HG02610 (cell line): ENCODE measurements around the gene OTUD1.

ENCODE experiments used
- ATAC-seq: cut with Tn5 transposase; IDR thresholded peaks from one replicate; pipeline ENCODE4 v1.9.1; 2021; ENCODE audit warnings: mild to moderate bottlenecking, moderate library complexity; ENCODE audit not compliant: unreplicated experiment

Gene OTUD1

GRCh38 chr10:23419655-23420329 is 19.1 kb upstream of the OTUD1 start:
- no peak for ATAC-seq

- no peak for ATAC-seq
These were observed 17.5 kb upstream of the OTUD1 start for GRCh38 chr10:23421397-23421796.

DNA sequence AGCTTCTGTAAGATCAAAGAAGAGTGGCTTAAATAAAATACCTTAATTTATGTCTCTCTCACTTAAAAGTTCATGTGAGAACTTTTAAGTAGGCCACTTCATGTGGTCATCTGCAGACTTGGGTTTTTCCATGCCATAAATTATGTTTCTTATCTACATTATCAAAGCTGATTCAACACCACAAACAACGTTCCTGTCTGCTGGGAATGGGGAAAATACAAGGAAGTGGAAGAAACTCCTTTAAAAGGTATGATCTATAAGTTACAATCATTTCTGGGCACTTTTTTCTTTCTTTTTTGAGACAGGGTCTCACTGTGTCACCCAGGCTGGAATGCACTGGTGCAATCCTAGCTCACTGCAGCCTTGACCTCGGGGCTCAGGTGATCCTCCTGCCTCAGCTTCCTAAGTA is 16.9 kb upstream of the OTUD1 start:
- ATAC-seq = no peak

GRCh38 chr10:23432166-23432565 is 6.7 kb upstream of the OTUD1 start:
- no peak for ATAC-seq

DNA sequence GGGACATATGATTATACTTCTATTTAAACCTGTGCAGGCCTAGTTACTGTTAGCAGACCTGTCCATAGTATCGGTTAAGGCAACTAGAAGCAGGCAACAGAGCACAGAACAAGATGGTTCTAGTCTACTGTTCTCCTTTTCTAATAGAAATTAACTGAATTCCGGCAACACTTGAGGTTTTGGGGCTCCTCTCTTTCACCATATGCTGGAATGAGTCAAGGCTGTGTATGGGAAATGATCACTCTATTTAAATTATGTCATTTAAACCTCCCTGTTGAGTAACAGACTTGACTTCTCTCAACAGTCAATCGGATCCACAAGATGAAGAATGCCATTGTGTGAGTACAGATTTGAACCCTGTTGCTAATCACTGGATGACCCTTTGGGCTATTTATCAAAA is 6.2 kb upstream of the OTUD1 start:
- no peak for ATAC-seq

- ATAC-seq = no peak
These were observed 5.2 kb upstream of the OTUD1 start for GRCh38 chr10:23433701-23434100.

GRCh38 chr10:23435378-23435777 is 3.5 kb upstream of the OTUD1 start:
- ATAC-seq = no peak

- ATAC-seq = no peak
These were observed 1.9 kb upstream of the OTUD1 start for GRCh38 chr10:23436983-23437382.

DNA sequence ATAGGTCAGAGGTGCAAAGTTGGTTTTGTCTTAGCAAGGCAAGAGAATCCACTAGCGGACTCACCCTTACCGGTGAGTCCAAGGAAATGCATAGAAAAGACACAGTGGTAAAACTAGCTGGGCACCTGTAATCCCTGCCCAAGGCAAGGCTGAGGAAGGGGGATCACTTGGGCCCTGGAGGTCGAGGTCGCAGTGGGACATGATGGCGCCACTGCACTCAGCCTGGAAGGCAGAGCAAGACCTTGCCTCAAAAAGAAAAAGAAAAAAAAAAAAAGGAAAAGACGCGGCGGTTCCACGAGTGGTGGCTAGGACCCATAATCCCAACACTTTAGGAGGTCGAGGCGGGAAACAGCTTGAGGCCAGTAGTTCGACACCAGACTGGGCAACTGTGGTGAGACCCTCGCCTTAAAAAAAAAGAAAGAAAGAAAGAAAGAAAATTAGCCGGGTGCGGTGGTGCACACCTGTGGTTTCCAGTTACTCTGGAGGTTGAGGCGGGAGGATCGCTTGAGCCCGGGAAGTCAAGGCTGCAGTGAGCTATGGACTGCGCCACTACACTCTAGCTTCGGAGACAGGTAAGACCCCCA is 820 bp upstream of the OTUD1 start:
- ATAC-seq = no peak

DNA sequence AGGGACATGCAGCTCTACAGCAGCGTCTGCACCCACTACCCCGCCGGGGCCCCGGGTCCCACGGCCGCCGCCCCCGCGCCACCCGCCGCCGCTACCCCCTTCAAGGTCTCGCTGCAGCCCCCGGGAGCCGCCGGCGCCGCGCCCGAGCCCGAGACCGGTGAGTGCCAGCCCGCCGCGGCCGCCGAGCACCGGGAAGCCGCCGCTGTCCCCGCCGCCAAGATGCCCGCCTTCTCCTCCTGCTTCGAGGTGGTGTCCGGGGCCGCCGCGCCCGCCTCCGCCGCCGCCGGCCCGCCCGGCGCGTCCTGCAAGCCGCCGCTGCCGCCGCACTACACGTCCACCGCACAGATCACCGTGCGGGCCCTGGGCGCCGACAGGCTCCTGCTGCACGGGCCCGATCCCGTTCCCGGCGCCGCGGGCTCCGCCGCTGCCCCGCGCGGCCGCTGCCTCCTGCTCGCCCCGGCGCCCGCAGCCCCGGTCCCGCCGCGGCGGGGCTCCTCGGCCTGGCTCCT is 631 bp downstream of the OTUD1 start:
- ATAC-seq = peak; percentile 10

- ATAC-seq = peak; percentile 22
These were observed 1.4 kb downstream of the OTUD1 start for GRCh38 chr10:23439961-23440889.

- ATAC-seq = no peak
These were observed 2.4 kb downstream of the OTUD1 start for GRCh38 chr10:23441251-23441650.

DNA sequence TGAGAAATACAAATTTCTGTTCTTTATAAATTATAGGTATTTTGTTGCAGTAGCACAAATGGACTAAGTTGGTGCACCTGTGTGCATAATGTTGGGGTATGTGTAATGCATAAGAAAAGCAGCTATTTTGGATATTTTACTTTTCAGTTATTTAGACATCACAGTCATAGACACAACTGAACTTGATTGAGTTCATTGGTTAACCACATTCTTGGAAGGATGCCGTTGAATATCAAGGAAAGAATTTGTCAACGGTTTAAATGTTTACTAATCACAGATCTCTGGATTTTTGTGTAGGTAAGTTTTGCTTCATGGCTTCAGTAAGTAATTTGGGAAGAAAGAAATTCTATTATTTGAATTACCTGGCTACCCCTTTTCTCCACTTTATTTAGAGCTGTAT is 4.1 kb downstream of the OTUD1 start:
- ATAC-seq = no peak

GRCh38 chr10:23445591-23445990 is 6.7 kb downstream of the OTUD1 start:
- ATAC-seq = no peak

DNA sequence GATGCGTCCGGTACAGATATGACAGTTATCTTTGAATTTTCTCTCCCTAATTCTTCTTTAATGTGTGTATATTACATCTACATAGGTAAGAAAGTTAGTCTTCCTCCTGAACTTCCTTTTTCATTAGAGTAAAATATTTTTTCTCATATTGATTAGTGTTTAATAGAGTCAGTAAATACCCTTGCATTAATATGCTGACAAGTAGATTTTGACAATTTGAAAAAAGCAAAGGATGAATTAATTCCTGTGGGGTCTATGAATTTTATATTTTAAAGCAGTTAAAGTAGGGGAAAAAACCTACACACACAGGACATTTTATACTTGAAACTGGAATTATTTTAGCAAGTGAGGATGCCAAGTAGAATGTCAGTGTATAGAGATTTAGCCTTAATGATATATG is 9.4 kb downstream of the OTUD1 start:
- no peak for ATAC-seq

- ATAC-seq = peak; percentile 95
These were observed 10.1 kb downstream of the OTUD1 start for GRCh38 chr10:23448802-23449570.

- no peak for ATAC-seq
These were observed 13.3 kb downstream of the OTUD1 start for GRCh38 chr10:23452033-23452655.

DNA sequence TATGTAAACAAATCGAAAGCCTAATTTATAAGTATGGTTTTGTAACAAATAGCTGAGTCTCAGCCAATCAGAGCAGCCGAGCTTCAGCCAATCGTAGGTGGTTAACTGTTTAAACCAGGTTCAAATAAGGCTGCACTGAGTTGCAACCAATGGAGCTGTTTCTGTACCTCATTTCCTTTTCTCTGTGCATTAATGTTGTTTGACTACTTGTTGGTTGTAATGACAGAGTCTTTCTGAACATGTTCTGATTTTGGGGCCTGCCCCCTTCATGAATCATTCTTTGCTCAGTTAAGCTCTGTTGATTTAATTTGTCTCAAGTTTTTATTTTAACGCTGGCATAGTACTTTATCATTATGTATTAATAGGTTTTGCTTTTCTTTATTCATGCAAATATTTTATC is 14.6 kb downstream of the OTUD1 start:
- no peak for ATAC-seq

- no peak for ATAC-seq
These were observed 18.9 kb downstream of the OTUD1 start for GRCh38 chr10:23457632-23458417.
